H1 (cell line): ENCODE data around the gene HILPDA. TPM values are rescaled to one million over a fixed set of nuclear protein-coding genes. Genes with fewer than 3 reads are reported as not detected.

Source experiments
- CTCF ChIP-seq, 3 experiments: IDR thresholded peaks; 1 replicate in 2 of 3; 2 replicates in 1 of 3; pipeline versions ENCODE4 v1.5.1 to v1.6.1; 2011; ENCODE audit warnings: low read length in 3 of 3, mild to moderate bottlenecking in 3 of 3, inconsistent platforms in 2 of 3, low read depth in 1 of 3, moderate library complexity in 1 of 3; ENCODE audit not compliant: insufficient read depth in 1 of 3; ENCODE audit errors: control extremely low read depth in 1 of 3
- polyA plus RNA-seq, 7 experiments: library from polyadenylated mRNA; depleted of rRNA in 3 of 7; stranded (reverse) in 5 of 7; unstranded in 2 of 7; fragments of >200 nt in 5 of 7; fragments of 200-250 nt in 2 of 7; gene quantifications; 1 replicate in 5 of 7; 2 replicates in 1 of 7; 4 replicates in 1 of 7; pipeline versions ENCODE4 v1.2.1 to v1.2.3, GENCODE V29; 2011 to 2013; ENCODE audit warnings: missing spikeins in 2 of 7, mixed read lengths in 2 of 7
- total RNA-seq: library from RNA; stranded (reverse); fragmentation: NEBNext Ultra II Directional; extraction: Animal tissue kit (Norgen Biotek cat#: 25700); gene quantifications from 2 replicates; pipeline ENCODE4 v1.2.1, GENCODE V29; 2021

The HILPDA gene
- total and polyA plus RNA-seq, 2 of the 8 experiments (the other 6 are each of a cell fraction or from before 2014, with no cell fraction given), result 35.6 to 80.0 TPM

GRCh38 chr7:128452552-128452951 is 3.1 kb upstream of the HILPDA start (continued):
- no peak for TF ChIP-seq CTCF (IDR thresholded peaks at IDR 0.05; ENCODE audit: control extremely low read depth in 1 of 3, insufficient read depth in 1 of 3, low read depth in 1 of 3, low read length in 3 of 3)
